SK-N-SH treated with all-trans-retinoic acid at 6 μM for 48 hours (cell line): ENCODE data around the gene IFITM2.

Source experiments
- ATAC-seq: fragments of 200-7000 bp; cut with Tn5 transposase; 3 replicates; pipeline ENCODE4 v1.9.1; 2020; ENCODE audit warnings: mild to moderate bottlenecking, moderate library complexity
- ARNTL ChIP-seq: fragments of 450-650 bp; formaldehyde crosslinking; IDR thresholded peaks from 2 replicates; pipeline ENCODE4 v1.5.0; 2020; ENCODE audit warnings: low read depth, mild to moderate bottlenecking, moderate library complexity, borderline replicate concordance
- BACH2 ChIP-seq: fragments of 250-450 bp; sonication (Bioruptor Pico); IDR thresholded peaks from 2 replicates; pipeline ENCODE4 v1.9.0; 2021; ENCODE audit warnings: mild to moderate bottlenecking, borderline replicate concordance
- CSDC2 ChIP-seq: fragments of 250-450 bp; sonication (Bioruptor Pico); IDR thresholded peaks from 2 replicates; pipeline ENCODE4 v1.5.0; 2020; ENCODE audit warnings: mild to moderate bottlenecking, moderate library complexity
- ESRRG ChIP-seq: fragments of 250-450 bp; sonication (Bioruptor Pico); IDR thresholded peaks from 2 replicates; pipeline ENCODE4 v1.6.1; 2021; ENCODE audit warnings: mild to moderate bottlenecking
- GLIS3 ChIP-seq: fragments of 250-450 bp; sonication (Bioruptor Pico); IDR thresholded peaks from 2 replicates; pipeline ENCODE4 v1.5.0; 2020; ENCODE audit warnings: mild to moderate bottlenecking, moderate library complexity
- ISL1 ChIP-seq: fragments of 250-450 bp; sonication (Bioruptor Pico); IDR thresholded peaks from 2 replicates; pipeline ENCODE4 v2.1.2; 2022; ENCODE audit warnings: mild to moderate bottlenecking, moderate library complexity
- PPARA ChIP-seq: fragments of 250-450 bp; sonication (Bioruptor Pico); IDR thresholded peaks from 2 replicates; pipeline ENCODE4 v1.5.0; 2020; ENCODE audit warnings: mild to moderate bottlenecking, borderline replicate concordance
- SNAI2 ChIP-seq: fragments of 250-450 bp; sonication (Bioruptor Pico); IDR thresholded peaks from 2 replicates; pipeline ENCODE4 v1.5.0; 2020; ENCODE audit warnings: mild to moderate bottlenecking, moderate library complexity
- TCF4 ChIP-seq: fragments of 250-450 bp; sonication (Bioruptor Pico); IDR thresholded peaks from 2 replicates; pipeline ENCODE4 v1.8.0; 2021; ENCODE audit warnings: mild to moderate bottlenecking, moderate library complexity, borderline replicate concordance
- ZFP3 ChIP-seq: fragments of 250-450 bp; sonication (Bioruptor Pico); IDR thresholded peaks from 2 replicates; pipeline ENCODE4 v1.5.0; 2020; ENCODE audit warnings: mild to moderate bottlenecking, moderate library complexity
- ZFP30 ChIP-seq: fragments of 450-650 bp; formaldehyde crosslinking; IDR thresholded peaks from 2 replicates; pipeline ENCODE4 v1.5.0; 2022; ENCODE audit warnings: mild to moderate bottlenecking, moderate library complexity
- ZNF565 ChIP-seq: fragments of 450-650 bp; formaldehyde crosslinking; conservative IDR thresholded peaks from 2 replicates; pipeline ENCODE4 v1.5.0; 2020; ENCODE audit warnings: low read depth, mild to moderate bottlenecking, moderate library complexity
- ZNF70 ChIP-seq: fragments of 450-650 bp; formaldehyde crosslinking; IDR thresholded peaks from 2 replicates; pipeline ENCODE4 v1.5.0; 2020; ENCODE audit warnings: mild to moderate bottlenecking, moderate library complexity
- ZNF8 ChIP-seq: fragments of 450-650 bp; formaldehyde crosslinking; IDR thresholded peaks from 2 replicates; pipeline ENCODE4 v1.5.0; 2020; ENCODE audit warnings: mild to moderate bottlenecking, moderate library complexity
- TF ChIP-seq, protein P1 (sequence below): fragments of 250-450 bp; sonication (Bioruptor Pico); IDR thresholded peaks from 2 replicates; pipeline ENCODE4 v1.8.0; 2021; ENCODE audit warnings: low read depth, mild to moderate bottlenecking, moderate library complexity, borderline replicate concordance
- TF ChIP-seq, protein P2 (sequence below): fragments of 250-450 bp; sonication (Bioruptor Pico); IDR thresholded peaks from 2 replicates; pipeline ENCODE4 v1.8.0; 2020; ENCODE audit warnings: mild to moderate bottlenecking, moderate library complexity, borderline replicate concordance
- TF ChIP-seq, protein P3 (sequence below): fragments of 250-450 bp; sonication (Bioruptor Pico); IDR thresholded peaks from 2 replicates; pipeline ENCODE4 v1.5.1; 2020; ENCODE audit warnings: low read depth, mild to moderate bottlenecking, moderate library complexity
- TF ChIP-seq, protein P4 (sequence below): fragments of 250-450 bp; sonication (Bioruptor Pico); IDR thresholded peaks from 2 replicates; pipeline ENCODE4 v1.5.0; 2020; ENCODE audit warnings: mild to moderate bottlenecking, moderate library complexity
- TF ChIP-seq, protein P5 (sequence below): fragments of 250-450 bp; sonication (Bioruptor Pico); IDR thresholded peaks from 2 replicates; pipeline ENCODE4 v1.5.1; 2021; ENCODE audit warnings: mild to moderate bottlenecking, moderate library complexity

The IFITM2 gene

DNA sequence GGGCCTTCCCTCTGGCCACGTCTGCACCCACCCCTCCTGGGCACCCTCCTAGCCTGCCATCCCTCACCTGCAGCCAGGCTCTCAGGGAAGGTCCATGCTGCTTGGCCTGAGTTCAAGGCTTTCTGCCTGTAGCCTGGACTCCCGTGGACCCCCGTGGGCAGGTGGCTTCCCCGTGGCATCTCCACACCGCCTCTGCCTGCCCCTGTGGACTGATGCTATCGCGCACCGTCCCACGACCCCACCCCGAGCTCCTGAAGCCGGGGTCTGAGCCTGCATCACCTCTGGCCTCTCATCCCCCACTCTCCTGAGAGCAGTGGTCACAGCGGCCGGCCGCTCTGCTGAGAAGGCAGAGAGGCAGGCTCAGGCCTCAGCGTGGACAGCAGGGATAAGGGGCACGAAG lies 12.8 kb upstream of the IFITM2 start:
- TF ChIP-seq ZFP30 (CRISPR knock-in tag) (no peak), ZNF70 (no peak), ZNF8 (CRISPR knock-in tag) (no peak), TCF4 (CRISPR knock-in tag) (no peak), ZNF565 (no peak), PPARA (CRISPR knock-in tag) (no peak), ESRRG (CRISPR knock-in tag) (no peak), GLIS3 (CRISPR knock-in tag) (no peak), ARNTL (CRISPR knock-in tag) (no peak), SNAI2 (CRISPR knock-in tag) (no peak), BACH2 (no peak), ZFP3 (CRISPR knock-in tag) (no peak)
- TF ChIP-seq, protein P1, sequence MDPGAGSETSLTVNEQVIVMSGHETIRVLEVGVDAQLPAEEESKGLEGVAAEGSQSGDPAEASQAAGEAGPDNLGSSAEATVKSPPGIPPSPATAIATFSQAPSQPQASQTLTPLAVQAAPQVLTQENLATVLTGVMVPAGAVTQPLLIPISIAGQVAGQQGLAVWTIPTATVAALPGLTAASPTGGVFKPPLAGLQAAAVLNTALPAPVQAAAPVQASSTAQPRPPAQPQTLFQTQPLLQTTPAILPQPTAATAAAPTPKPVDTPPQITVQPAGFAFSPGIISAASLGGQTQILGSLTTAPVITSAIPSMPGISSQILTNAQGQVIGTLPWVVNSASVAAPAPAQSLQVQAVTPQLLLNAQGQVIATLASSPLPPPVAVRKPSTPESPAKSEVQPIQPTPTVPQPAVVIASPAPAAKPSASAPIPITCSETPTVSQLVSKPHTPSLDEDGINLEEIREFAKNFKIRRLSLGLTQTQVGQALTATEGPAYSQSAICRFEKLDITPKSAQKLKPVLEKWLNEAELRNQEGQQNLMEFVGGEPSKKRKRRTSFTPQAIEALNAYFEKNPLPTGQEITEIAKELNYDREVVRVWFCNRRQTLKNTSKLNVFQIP (CRISPR knock-in tag), result no peak
- TF ChIP-seq, protein P2, sequence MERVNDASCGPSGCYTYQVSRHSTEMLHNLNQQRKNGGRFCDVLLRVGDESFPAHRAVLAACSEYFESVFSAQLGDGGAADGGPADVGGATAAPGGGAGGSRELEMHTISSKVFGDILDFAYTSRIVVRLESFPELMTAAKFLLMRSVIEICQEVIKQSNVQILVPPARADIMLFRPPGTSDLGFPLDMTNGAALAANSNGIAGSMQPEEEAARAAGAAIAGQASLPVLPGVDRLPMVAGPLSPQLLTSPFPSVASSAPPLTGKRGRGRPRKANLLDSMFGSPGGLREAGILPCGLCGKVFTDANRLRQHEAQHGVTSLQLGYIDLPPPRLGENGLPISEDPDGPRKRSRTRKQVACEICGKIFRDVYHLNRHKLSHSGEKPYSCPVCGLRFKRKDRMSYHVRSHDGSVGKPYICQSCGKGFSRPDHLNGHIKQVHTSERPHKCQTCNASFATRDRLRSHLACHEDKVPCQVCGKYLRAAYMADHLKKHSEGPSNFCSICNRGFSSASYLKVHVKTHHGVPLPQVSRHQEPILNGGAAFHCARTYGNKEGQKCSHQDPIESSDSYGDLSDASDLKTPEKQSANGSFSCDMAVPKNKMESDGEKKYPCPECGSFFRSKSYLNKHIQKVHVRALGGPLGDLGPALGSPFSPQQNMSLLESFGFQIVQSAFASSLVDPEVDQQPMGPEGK (CRISPR knock-in tag), result no peak
- TF ChIP-seq, protein P3, sequence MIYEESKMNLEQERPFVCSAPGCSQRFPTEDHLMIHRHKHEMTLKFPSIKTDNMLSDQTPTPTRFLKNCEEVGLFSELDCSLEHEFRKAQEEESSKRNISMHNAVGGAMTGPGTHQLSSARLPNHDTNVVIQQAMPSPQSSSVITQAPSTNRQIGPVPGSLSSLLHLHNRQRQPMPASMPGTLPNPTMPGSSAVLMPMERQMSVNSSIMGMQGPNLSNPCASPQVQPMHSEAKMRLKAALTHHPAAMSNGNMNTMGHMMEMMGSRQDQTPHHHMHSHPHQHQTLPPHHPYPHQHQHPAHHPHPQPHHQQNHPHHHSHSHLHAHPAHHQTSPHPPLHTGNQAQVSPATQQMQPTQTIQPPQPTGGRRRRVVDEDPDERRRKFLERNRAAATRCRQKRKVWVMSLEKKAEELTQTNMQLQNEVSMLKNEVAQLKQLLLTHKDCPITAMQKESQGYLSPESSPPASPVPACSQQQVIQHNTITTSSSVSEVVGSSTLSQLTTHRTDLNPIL, result no peak
- TF ChIP-seq, protein P4, sequence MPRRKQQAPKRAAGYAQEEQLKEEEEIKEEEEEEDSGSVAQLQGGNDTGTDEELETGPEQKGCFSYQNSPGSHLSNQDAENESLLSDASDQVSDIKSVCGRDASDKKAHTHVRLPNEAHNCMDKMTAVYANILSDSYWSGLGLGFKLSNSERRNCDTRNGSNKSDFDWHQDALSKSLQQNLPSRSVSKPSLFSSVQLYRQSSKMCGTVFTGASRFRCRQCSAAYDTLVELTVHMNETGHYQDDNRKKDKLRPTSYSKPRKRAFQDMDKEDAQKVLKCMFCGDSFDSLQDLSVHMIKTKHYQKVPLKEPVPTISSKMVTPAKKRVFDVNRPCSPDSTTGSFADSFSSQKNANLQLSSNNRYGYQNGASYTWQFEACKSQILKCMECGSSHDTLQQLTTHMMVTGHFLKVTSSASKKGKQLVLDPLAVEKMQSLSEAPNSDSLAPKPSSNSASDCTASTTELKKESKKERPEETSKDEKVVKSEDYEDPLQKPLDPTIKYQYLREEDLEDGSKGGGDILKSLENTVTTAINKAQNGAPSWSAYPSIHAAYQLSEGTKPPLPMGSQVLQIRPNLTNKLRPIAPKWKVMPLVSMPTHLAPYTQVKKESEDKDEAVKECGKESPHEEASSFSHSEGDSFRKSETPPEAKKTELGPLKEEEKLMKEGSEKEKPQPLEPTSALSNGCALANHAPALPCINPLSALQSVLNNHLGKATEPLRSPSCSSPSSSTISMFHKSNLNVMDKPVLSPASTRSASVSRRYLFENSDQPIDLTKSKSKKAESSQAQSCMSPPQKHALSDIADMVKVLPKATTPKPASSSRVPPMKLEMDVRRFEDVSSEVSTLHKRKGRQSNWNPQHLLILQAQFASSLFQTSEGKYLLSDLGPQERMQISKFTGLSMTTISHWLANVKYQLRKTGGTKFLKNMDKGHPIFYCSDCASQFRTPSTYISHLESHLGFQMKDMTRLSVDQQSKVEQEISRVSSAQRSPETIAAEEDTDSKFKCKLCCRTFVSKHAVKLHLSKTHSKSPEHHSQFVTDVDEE (CRISPR knock-in tag), result no peak
- TF ChIP-seq, protein P5, sequence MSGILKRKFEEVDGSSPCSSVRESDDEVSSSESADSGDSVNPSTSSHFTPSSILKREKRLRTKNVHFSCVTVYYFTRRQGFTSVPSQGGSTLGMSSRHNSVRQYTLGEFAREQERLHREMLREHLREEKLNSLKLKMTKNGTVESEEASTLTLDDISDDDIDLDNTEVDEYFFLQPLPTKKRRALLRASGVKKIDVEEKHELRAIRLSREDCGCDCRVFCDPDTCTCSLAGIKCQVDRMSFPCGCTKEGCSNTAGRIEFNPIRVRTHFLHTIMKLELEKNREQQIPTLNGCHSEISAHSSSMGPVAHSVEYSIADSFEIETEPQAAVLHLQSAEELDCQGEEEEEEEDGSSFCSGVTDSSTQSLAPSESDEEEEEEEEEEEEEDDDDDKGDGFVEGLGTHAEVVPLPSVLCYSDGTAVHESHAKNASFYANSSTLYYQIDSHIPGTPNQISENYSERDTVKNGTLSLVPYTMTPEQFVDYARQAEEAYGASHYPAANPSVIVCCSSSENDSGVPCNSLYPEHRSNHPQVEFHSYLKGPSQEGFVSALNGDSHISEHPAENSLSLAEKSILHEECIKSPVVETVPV, result no peak
- ATAC-seq, result no peak

DNA sequence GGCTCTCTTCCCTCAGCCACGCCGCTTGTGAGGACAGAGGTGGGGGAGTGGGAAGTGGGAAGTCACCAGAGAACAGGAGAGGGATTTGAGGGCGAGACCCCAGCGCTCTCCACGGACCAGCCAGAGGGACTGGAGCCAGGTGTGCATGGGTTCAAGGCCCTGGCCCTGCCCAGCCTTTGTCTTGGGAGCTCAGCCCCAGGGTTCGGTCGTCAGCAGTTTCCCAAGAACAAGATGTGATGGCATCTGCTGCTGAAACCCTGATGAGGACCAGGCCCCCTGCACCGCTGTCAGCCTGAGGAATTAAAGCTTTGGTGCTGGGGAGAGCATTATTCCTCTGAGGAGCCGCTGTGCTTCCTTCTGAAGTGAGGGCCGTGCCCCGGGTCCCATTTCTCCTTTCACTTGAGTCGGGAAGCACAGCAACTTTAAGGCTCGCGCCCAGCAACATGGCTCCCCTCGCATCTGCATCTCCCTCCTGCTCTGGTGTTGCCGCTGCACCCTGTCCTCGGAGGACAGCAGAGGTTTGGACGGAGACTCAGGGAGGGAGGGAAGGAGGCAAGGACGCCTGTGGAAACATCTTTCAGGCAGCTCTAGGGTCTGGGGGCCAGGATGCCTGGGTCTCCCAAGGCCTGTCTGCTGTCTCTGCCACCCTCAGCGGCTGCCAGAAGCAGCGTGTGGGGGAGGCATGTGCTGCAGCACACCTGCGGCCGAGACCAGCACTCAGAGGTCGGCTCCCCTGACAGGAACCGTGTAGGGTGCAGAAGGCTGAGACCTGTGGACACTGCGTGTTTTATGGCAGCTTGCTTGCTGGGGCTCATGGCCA lies 12.1 kb upstream of the IFITM2 start:
- TF ChIP-seq PPARA (CRISPR knock-in tag) (no peak), ZFP3 (CRISPR knock-in tag) (no peak), BACH2 (no peak), ESRRG (CRISPR knock-in tag) (no peak), ZNF70 (no peak), GLIS3 (CRISPR knock-in tag) (no peak), ARNTL (CRISPR knock-in tag) (no peak), ZNF8 (CRISPR knock-in tag) (no peak), TCF4 (CRISPR knock-in tag) (no peak), CSDC2 (no peak), SNAI2 (CRISPR knock-in tag) (no peak), ISL1 (CRISPR knock-in tag) (no peak)
- TF ChIP-seq, protein P3, result no peak
- TF ChIP-seq, protein P1 (CRISPR knock-in tag), result no peak
- TF ChIP-seq, protein P4 (CRISPR knock-in tag), result no peak
- TF ChIP-seq, protein P2 (CRISPR knock-in tag), result no peak
- ATAC-seq, result no peak
